ENCODE results near the gene TUT4.

Gene TUT4

GRCh38 chr1:52572387-52572786, 19.5 kb upstream of the TUT4 start:
- no peak overlapping the region for H3K4me3 ChIP-seq (ENCODE audit: low read depth, low read length)
- TF ChIP-seq CTCF (IDR thresholded peaks at IDR 0.05; ENCODE audit: low read depth, low read length) = no peak

GRCh38 chr1:52571783-52572182, 18.9 kb upstream of the TUT4 start:
- TF ChIP-seq CTCF (IDR thresholded peaks at IDR 0.05; ENCODE audit: low read depth, low read length) = no peak
- no peak overlapping the region for H3K4me3 ChIP-seq (ENCODE audit: low read depth, low read length)

GRCh38 chr1:52569449-52570210, 16.7 kb upstream of the TUT4 start:
- no peak for TF ChIP-seq CTCF (IDR thresholded peaks at IDR 0.05; ENCODE audit: low read depth, low read length)
- H3K4me3 ChIP-seq (ENCODE audit: low read depth, low read length) = no peak overlapping the region

- no peak for TF ChIP-seq CTCF (IDR thresholded peaks at IDR 0.05; ENCODE audit: low read depth, low read length)
- no peak overlapping the region for H3K4me3 ChIP-seq (ENCODE audit: low read depth, low read length)
Observed at GRCh38 chr1:52567943-52568342, 15.1 kb upstream of the TUT4 start.

- TF ChIP-seq CTCF (IDR thresholded peaks at IDR 0.05; ENCODE audit: low read depth, low read length) = no peak
- H3K4me3 ChIP-seq (ENCODE audit: low read depth, low read length) = no peak overlapping the region
Observed at GRCh38 chr1:52562766-52563165, 9.9 kb upstream of the TUT4 start.

GRCh38 chr1:52559875-52560274, 7.0 kb upstream of the TUT4 start:
- no peak for TF ChIP-seq CTCF (IDR thresholded peaks at IDR 0.05; ENCODE audit: low read depth, low read length)
- H3K4me3 ChIP-seq (ENCODE audit: low read depth, low read length) = no peak overlapping the region

GRCh38 chr1:52558941-52559340, 6.0 kb upstream of the TUT4 start:
- H3K4me3 ChIP-seq (ENCODE audit: low read depth, low read length) = no peak overlapping the region

More at GRCh38 chr1:52558941-52559340, 6.0 kb upstream of the TUT4 start:
- no peak for TF ChIP-seq CTCF (IDR thresholded peaks at IDR 0.05; ENCODE audit: low read depth, low read length)

Measured in WI38 (cell line).